Loucy (cell line): ENCODE data around the gene RHOT2.
"Not testable (repeated sequence)": the region's sequence is repeated elsewhere in the genome, so short reads cannot be mapped to it uniquely, and the experiment has no call there.

Experiments used
- CTCF ChIP-seq: fragments of 200-600 bp; sonication (generic); conservative IDR thresholded peaks from 2 replicates; pipeline ENCODE4 v1.5.1; 2014; ENCODE audit warnings: mild to moderate bottlenecking, antibody characterized with exemption, low read length
- EZH2phosphoT487 ChIP-seq: fragments of 200-600 bp; IDR thresholded peaks from 2 replicates; pipeline ENCODE4 v1.6.1; 2018; ENCODE audit warnings: antibody characterized with exemption, mild to moderate bottlenecking, moderate library complexity, borderline replicate concordance

- not testable (repeated sequence) for TF ChIP-seq CTCF, EZH2phosphoT487
Observed at GRCh38 chr16:691242-691641, 23.3 kb downstream of the RHOT2 start.
